GM19468 (cell line): Measurements from ENCODE around the gene GGTA1.

ENCODE experiments used
- ATAC-seq: cut with Tn5 transposase; IDR thresholded peaks from one replicate; pipeline ENCODE4 v1.9.1; 2021; ENCODE audit warnings: mild to moderate bottlenecking, moderate library complexity, moderate number of reproducible peaks; ENCODE audit not compliant: unreplicated experiment; ENCODE audit errors: extremely low read depth

The GGTA1 gene

GRCh38 chr9:121503444-121503843, 3.8 kb upstream of the GGTA1 start:
- ATAC-seq, result no peak

- ATAC-seq, result no peak
Measured at GRCh38 chr9:121500165-121500478, 478 bp upstream of the GGTA1 start.

- ATAC-seq, result no peak
Measured at GRCh38 chr9:121499177-121499426, 542 bp downstream of the GGTA1 start.

GRCh38 chr9:121498487-121499176, 1.0 kb downstream of the GGTA1 start:
- no peak for ATAC-seq

- peak; percentile 56 for ATAC-seq
Measured at GRCh38 chr9:121498150-121498486, 1.5 kb downstream of the GGTA1 start.

GRCh38 chr9:121495976-121496375, 3.7 kb downstream of the GGTA1 start:
- no peak for ATAC-seq

GRCh38 chr9:121494192-121494591, 5.5 kb downstream of the GGTA1 start:
- ATAC-seq, result no peak

- no peak for ATAC-seq
Measured at GRCh38 chr9:121491111-121491510, 8.5 kb downstream of the GGTA1 start.

GRCh38 chr9:121489344-121489743, 10.3 kb downstream of the GGTA1 start:
- no peak for ATAC-seq

- no peak for ATAC-seq
Measured at GRCh38 chr9:121486043-121486442, 13.6 kb downstream of the GGTA1 start.

- no peak for ATAC-seq
Measured at GRCh38 chr9:121485623-121486022, 14.0 kb downstream of the GGTA1 start.

GRCh38 chr9:121484651-121485446, 14.8 kb downstream of the GGTA1 start:
- ATAC-seq, result no peak

GRCh38 chr9:121483473-121484031, 16.1 kb downstream of the GGTA1 start:
- ATAC-seq, result no peak

- ATAC-seq, result no peak
Measured at GRCh38 chr9:121483049-121483448, 16.6 kb downstream of the GGTA1 start.

- ATAC-seq, result no peak
Measured at GRCh38 chr9:121478816-121479676, 20.6 kb downstream of the GGTA1 start.

- ATAC-seq, result no peak
Measured at GRCh38 chr9:121476156-121476555, 23.5 kb downstream of the GGTA1 start.

- ATAC-seq, result no peak
Measured at GRCh38 chr9:121474231-121474947, 25.3 kb downstream of the GGTA1 start.

- ATAC-seq, result no peak
Measured at GRCh38 chr9:121473229-121473628, 26.4 kb downstream of the GGTA1 start.

- ATAC-seq, result no peak
Measured at GRCh38 chr9:121472446-121472845, 27.2 kb downstream of the GGTA1 start.

- ATAC-seq, result no peak
Measured at GRCh38 chr9:121466142-121466541, 33.5 kb downstream of the GGTA1 start.
